Suprapubic skin (tissue), 3 donors: ENCODE data around the gene ZNF646.

ENCODE experiments used
- EP300 ChIP-seq: sonication (generic); formaldehyde crosslinking; IDR thresholded peaks from one replicate; pipeline ENCODE4 v1.6.1; 2017; ENCODE audit warnings: antibody characterized with exemption
- POLR2A ChIP-seq, 2 donors: fragments of 450-650 bp; IDR thresholded peaks; one replicate each; pipeline ENCODE4 v1.6.1; 2017; ENCODE audit warnings: antibody characterized with exemption in 2 of 2, mild to moderate bottlenecking in 2 of 2, moderate library complexity in 2 of 2
- TF ChIP-seq, protein P1 (sequence below), 2 donors: fragments of 200-600 bp in 1 of 2; fragments of 450-650 bp in 1 of 2; sonication (generic) in 1 of 2; IDR thresholded peaks; one replicate each; pipeline ENCODE4 v1.5.1; 2016 to 2019; ENCODE audit warnings: antibody characterized with exemption in 2 of 2, mild to moderate bottlenecking in 1 of 2, moderate library complexity in 1 of 2

- TF ChIP-seq POLR2A (IDR thresholded peaks at IDR 0.05): no peak
- TF ChIP-seq, protein P1, sequence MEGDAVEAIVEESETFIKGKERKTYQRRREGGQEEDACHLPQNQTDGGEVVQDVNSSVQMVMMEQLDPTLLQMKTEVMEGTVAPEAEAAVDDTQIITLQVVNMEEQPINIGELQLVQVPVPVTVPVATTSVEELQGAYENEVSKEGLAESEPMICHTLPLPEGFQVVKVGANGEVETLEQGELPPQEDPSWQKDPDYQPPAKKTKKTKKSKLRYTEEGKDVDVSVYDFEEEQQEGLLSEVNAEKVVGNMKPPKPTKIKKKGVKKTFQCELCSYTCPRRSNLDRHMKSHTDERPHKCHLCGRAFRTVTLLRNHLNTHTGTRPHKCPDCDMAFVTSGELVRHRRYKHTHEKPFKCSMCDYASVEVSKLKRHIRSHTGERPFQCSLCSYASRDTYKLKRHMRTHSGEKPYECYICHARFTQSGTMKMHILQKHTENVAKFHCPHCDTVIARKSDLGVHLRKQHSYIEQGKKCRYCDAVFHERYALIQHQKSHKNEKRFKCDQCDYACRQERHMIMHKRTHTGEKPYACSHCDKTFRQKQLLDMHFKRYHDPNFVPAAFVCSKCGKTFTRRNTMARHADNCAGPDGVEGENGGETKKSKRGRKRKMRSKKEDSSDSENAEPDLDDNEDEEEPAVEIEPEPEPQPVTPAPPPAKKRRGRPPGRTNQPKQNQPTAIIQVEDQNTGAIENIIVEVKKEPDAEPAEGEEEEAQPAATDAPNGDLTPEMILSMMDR (IDR thresholded peaks at IDR 0.05): no peak
- no peak for TF ChIP-seq EP300
These were observed 32.6 kb downstream of the ZNF646 start for GRCh38 chr16:31106509-31107464.
